ENCODE measurements around the gene RMI2.

DNA sequence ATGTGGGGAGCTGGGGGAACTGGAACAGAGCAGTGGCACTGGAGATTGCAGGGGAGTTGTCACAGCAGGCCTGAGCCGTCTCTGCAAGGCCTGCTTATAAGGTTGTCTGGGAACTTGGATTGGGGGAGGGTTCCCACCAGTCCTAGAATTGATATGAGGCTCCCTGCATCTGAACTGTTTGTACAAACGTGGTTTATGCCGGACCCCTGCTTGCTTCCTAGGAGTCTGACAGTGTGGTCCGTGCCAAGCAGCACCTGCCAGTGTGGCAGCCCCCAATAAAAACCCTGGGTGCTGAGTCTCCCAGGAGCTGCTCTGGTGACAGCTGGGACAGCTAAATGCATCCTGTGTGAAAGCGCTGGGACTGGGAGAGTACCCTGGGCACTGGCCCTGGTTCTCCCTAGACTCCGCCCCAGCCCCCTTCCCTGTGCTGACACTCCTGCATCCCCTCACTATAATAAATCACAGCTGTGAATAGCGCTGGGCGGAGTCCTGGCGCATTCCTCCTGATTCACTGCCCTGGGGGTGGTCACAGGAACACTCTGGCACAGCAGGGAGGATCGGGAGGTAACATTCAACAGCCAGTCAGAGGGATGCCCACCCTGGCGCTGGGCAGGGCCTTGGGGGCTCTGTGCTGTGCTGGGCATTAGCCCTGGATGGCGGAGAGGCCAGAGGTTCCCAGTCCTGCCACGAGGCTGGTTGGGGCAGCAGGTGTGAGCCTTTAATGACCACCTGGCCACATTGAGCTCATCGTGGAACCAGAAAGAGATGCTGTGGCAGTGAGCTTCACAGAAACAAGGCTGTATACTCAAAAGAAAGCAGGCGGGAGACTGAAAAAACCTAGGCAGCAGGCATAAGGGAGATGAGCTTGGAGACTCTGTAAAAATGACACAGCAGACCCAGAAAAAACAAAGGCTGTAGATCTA, 45.6 kb downstream of the RMI2 start:
- no peak for TF ChIP-seq CSDC2 (CRISPR knock-in tag; IDR thresholded peaks at IDR 0.05)
- TF ChIP-seq, protein P1, sequence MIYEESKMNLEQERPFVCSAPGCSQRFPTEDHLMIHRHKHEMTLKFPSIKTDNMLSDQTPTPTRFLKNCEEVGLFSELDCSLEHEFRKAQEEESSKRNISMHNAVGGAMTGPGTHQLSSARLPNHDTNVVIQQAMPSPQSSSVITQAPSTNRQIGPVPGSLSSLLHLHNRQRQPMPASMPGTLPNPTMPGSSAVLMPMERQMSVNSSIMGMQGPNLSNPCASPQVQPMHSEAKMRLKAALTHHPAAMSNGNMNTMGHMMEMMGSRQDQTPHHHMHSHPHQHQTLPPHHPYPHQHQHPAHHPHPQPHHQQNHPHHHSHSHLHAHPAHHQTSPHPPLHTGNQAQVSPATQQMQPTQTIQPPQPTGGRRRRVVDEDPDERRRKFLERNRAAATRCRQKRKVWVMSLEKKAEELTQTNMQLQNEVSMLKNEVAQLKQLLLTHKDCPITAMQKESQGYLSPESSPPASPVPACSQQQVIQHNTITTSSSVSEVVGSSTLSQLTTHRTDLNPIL (CRISPR knock-in tag; IDR thresholded peaks at IDR 0.05; ENCODE audit: low read depth), result no peak
- TF ChIP-seq, protein P2, sequence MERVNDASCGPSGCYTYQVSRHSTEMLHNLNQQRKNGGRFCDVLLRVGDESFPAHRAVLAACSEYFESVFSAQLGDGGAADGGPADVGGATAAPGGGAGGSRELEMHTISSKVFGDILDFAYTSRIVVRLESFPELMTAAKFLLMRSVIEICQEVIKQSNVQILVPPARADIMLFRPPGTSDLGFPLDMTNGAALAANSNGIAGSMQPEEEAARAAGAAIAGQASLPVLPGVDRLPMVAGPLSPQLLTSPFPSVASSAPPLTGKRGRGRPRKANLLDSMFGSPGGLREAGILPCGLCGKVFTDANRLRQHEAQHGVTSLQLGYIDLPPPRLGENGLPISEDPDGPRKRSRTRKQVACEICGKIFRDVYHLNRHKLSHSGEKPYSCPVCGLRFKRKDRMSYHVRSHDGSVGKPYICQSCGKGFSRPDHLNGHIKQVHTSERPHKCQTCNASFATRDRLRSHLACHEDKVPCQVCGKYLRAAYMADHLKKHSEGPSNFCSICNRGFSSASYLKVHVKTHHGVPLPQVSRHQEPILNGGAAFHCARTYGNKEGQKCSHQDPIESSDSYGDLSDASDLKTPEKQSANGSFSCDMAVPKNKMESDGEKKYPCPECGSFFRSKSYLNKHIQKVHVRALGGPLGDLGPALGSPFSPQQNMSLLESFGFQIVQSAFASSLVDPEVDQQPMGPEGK (CRISPR knock-in tag; IDR thresholded peaks at IDR 0.05; ENCODE audit: borderline replicate concordance), result no peak
- TF ChIP-seq ZNF70 (CRISPR knock-in tag; IDR thresholded peaks at IDR 0.05), result no peak

All from SK-N-SH treated with all-trans-retinoic acid at 6 μM for 48 hours (cell line).